K562 (cell line): Measurements from ENCODE around the gene MIDN. TPM values are rescaled to one million over a fixed set of nuclear protein-coding genes. Genes with fewer than 3 reads are reported as not detected.

Experiments used
- ATAC-seq: fragments of 200-7000 bp; cut with Tn5 transposase; 3 replicates; pipeline ENCODE4 v1.9.1; 2020; ENCODE audit warnings: moderate library complexity
- BruUV-seq: library from RNA; stranded (reverse); fragments of 400-500 nt; replicated peaks from 2 replicates; lab custom pipeline; 2021; lab: Mats Ljungman, UMichigan
- CTCF ChIA-PET: fragments of 300-600 bp; formaldehyde crosslinking; extraction: SDS; loops from one replicate; lab custom pipeline; 2021; ENCODE audit warnings: low intra/inter-chr PET ratio; lab: Yijun Ruan, JAX
- POLR2A ChIA-PET: fragments of 300-600, 350-650 bp; sonication (Branson Sonifier 250); formaldehyde crosslinking; extraction: SDS; loops from one replicate; lab custom pipeline; 2021; ENCODE audit warnings: antibody characterized with exemption, inconsistent platforms; lab: Yijun Ruan, JAX
- DNase-seq, 4 experiments: peaks; one replicate each; pipeline versions ENCODE4 v3.0.0 to v3.0.0-alpha.2; 2011 to 2018; ENCODE audit warnings: low spot score in 3 of 4, mixed read lengths in 3 of 4; ENCODE audit errors: extremely low read depth in 1 of 4
- FAIRE-seq: peaks from 2 replicates; lab custom pipeline; 2011; peaks lifted over from hg19 to GRCh38; lab: Jason Lieb, UNC
- H2AFZ ChIP-seq: 2 replicates; pipeline ENCODE4 v1.6.0; 2011; ENCODE audit warnings: low read depth, low read length, control low read depth, inconsistent platforms
- H3K27ac ChIP-seq: fragments of 200-600 bp; 3 replicates; pipeline ENCODE4 v1.8.0; 2011; ENCODE audit warnings: low read depth, mild to moderate bottlenecking, control low read depth, inconsistent platforms, low read length, moderate library complexity, mixed read lengths; ENCODE audit errors: extremely low read depth
- H3K27me3 ChIP-seq, 2 experiments: fragments of 300-600 bp in 1 of 2; 2 replicates in 1 of 2; 3 replicates in 1 of 2; pipeline versions ENCODE4 v1.6.0 to v1.8.0; 2011; ENCODE audit warnings: inconsistent platforms in 2 of 2, low read length in 2 of 2, mild to moderate bottlenecking in 1 of 2, mixed read lengths in 1 of 2, moderate library complexity in 1 of 2; ENCODE audit not compliant: control insufficient read depth in 2 of 2, insufficient read depth in 2 of 2
- H3K36me3 ChIP-seq: fragments of 300-600 bp; 3 replicates; pipeline ENCODE4 v1.8.0; 2011; ENCODE audit warnings: mild to moderate bottlenecking, low read length, inconsistent platforms; ENCODE audit not compliant: control insufficient read depth, insufficient read depth
- H3K4me1 ChIP-seq, 2 experiments: fragments of 200-600 bp in 1 of 2; replicated peaks in 1 of 2; 2 replicates in 1 of 2; 3 replicates in 1 of 2; pipeline versions ENCODE4 v1.5.1 to v1.8.0; 2011; ENCODE audit warnings: inconsistent platforms in 2 of 2, low read length in 2 of 2, mild to moderate bottlenecking in 1 of 2, mixed read lengths in 1 of 2, moderate library complexity in 1 of 2; ENCODE audit not compliant: control insufficient read depth in 2 of 2, insufficient read depth in 2 of 2
- H3K4me2 ChIP-seq: 2 replicates; pipeline ENCODE4 v1.6.1; 2011; ENCODE audit warnings: low read length, control low read depth, inconsistent platforms, mixed read lengths; ENCODE audit not compliant: insufficient read depth
- H3K4me3 ChIP-seq: fragments of 200-600 bp; sonication (generic), shearing (Covaris generic); 2 replicates; pipeline ENCODE4 v1.5.1; 2016; ENCODE audit warnings: control low read depth, inconsistent platforms
- H3K79me2 ChIP-seq: fragments of 200-600 bp; 3 replicates; pipeline ENCODE4 v1.8.0; 2011; ENCODE audit warnings: low read length, inconsistent platforms; ENCODE audit not compliant: control insufficient read depth, insufficient read depth
- H3K9ac ChIP-seq, 2 experiments: 2 replicates each; pipeline versions ENCODE4 v1.6.0 to v1.6.1; 2011; ENCODE audit warnings: low read depth in 2 of 2, low read length in 2 of 2, control low read depth in 1 of 2, inconsistent platforms in 1 of 2, mild to moderate bottlenecking in 1 of 2, mixed read lengths in 1 of 2; ENCODE audit not compliant: insufficient read depth in 1 of 2
- H3K9me1 ChIP-seq: one replicate; pipeline ENCODE4 v1.6.0; 2011; ENCODE audit warnings: inconsistent platforms, mild to moderate bottlenecking, low read length, moderate library complexity; ENCODE audit not compliant: control insufficient read depth, insufficient read depth
- H3K9me3 ChIP-seq: replicated peaks from 2 replicates; pipeline ENCODE4 v1.5.1; 2011; ENCODE audit warnings: low read depth, low read length, inconsistent platforms; ENCODE audit not compliant: control insufficient read depth, insufficient read depth
- H4K20me1 ChIP-seq: replicated peaks from 2 replicates; pipeline ENCODE4 v1.6.1; 2011; ENCODE audit warnings: low read length, inconsistent platforms, mixed read lengths; ENCODE audit not compliant: control insufficient read depth, insufficient read depth
- IRF2 ChIP-seq: sonication (generic); formaldehyde crosslinking; IDR thresholded peaks from 2 replicates; pipeline ENCODE4 v1.8.1; 2022; ENCODE audit warnings: mild to moderate bottlenecking, missing genetic modification reagents
- PPARD ChIP-seq: fragments of 250-450 bp; sonication (Bioruptor Pico); IDR thresholded peaks from 2 replicates; pipeline ENCODE4 v1.8.0; 2022; ENCODE audit warnings: inconsistent platforms, mild to moderate bottlenecking, moderate library complexity
- ZNF263 ChIP-seq: sonication (generic); formaldehyde crosslinking; IDR thresholded peaks from 2 replicates; pipeline ENCODE4 v1.8.0; 2022; ENCODE audit warnings: mild to moderate bottlenecking, missing genetic modification reagents, borderline replicate concordance
- WGBS: fragments of 100-300 bp; shearing (Covaris generic); methylation state at CpG from one replicate; pipeline ENCODE4 v1.1.6; 2016; ENCODE audit warnings: low coverage, mixed read lengths; ENCODE audit not compliant: insufficient coverage; ENCODE audit errors: missing lambda C conversion rate; 5-methylcytosine and 5-hydroxymethylcytosine counted together
- in situ Hi-C: fragments of 300-500 bp; cut with MboI; formaldehyde crosslinking; loops from 4 replicates; pipeline ENCODE4 v1.15.0; 2018; ENCODE audit warnings: inconsistent platforms, mixed read lengths
- intact Hi-C: fragments of 100-400 bp; cut with micrococcal nuclease; formaldehyde crosslinking; loops from 2 replicates; pipeline ENCODE4 v1.14.2; 2022
- polyA plus RNA-seq, 8 experiments: library from polyadenylated mRNA; depleted of rRNA in 4 of 8; stranded (reverse) in 5 of 8; unstranded in 3 of 8; fragments of >200 nt; fragmentation: Nextera tagmentation in 2 of 8; fragmentation: Illumina TruSeq in 1 of 8; extraction: Ambion mirVana in 2 of 8; extraction: Trizol in 1 of 8; gene quantifications; 2 replicates each; pipeline versions ENCODE4 v1.2.1 to v1.2.3, GENCODE V29; 2011 to 2014; ENCODE audit warnings: inconsistent platforms in 1 of 8, missing spikeins in 1 of 8
- total RNA-seq, 7 experiments: library from RNA; depleted of rRNA in 6 of 7; stranded (reverse); fragments of >200 nt in 6 of 7; fragmentation: Illumina TruSeq in 2 of 7; extraction: Trizol in 2 of 7; gene quantifications; 2 replicates each; pipeline versions ENCODE4 v1.2.1 to v1.2.3, GENCODE V29; 2011 to 2021; ENCODE audit warnings: low replicate concordance in 1 of 7
- TF ChIP-seq, protein P1 (sequence below): IDR thresholded peaks from 2 replicates; pipeline ENCODE4 v1.6.1; 2014; ENCODE audit warnings: antibody characterized with exemption
- TF ChIP-seq, protein P2 (sequence below): fragments of 250-450 bp; sonication (Bioruptor Pico); IDR thresholded peaks from 2 replicates; pipeline ENCODE4 v1.8.0; 2022; ENCODE audit warnings: moderate library complexity, mild to moderate bottlenecking, inconsistent platforms

Gene MIDN
- total and polyA plus RNA-seq, 9 of the 15 experiments (the other 6 are each of a cell fraction or from before 2014, with no cell fraction given) = 0.17 to 120 (median 10.1) TPM

DNA sequence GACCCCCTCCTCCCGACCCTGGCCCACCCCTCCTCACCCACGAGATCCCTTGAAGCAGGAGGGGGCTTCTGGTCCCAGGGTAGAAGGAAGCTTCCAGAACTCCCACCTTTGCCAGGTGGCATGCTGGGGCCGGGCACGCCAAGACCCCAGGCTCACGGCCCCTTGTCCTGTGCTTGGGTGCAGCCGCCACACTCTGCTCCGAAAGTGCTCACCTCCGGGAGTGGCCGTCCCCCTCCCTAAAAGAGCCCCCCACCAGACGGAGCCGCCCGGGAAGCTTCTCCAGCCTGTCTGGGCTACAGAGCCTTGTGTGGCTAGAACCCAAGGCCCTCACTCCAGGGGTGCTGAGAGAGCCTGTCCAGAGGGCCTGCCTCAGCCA lies 35.5 kb downstream of the MIDN start:
- no peak for DNase-seq
- WGBS = 32% methylated on average over 12 of the region's 12 CpGs
- H3K9me1 ChIP-seq = no peaks in the 10 kb centered on the region
- peaks cover 20% of the 10 kb centered on the region for H4K20me1 ChIP-seq
- POLR2A ChIA-PET = interaction anchor here (0.6 to 2.0 kb wide), 5 partner anchors 12 to 105 kb away, joined by 3 to 9 read pairs (median 3); partner anchors contain the start of gene CIRBP
- no TSS peak for BruUV-seq
- no peaks in the 10 kb centered on the region; the same call in 2 of the 3 replicates for H3K79me2 ChIP-seq
- H3K27me3 ChIP-seq = peaks cover 17 to 38% of the 10 kb centered on the region in 2 experiments; a peak in 4 of 5 replicates
- TF ChIP-seq PPARD = no peak
- TF ChIP-seq, all 486 proteins: peak for 0
- FAIRE-seq (no peak), ATAC-seq (no peak)
- Histone ChIP-seq H3K9me3 (no peaks in the 10 kb centered on the region), H3K36me3 (peaks cover 20% of the 10 kb centered on the region; the same call in 2 of the 3 replicates), H3K27ac (no peak overlapping the region), H3K9ac (peak overlapping the region in 1 of 2 experiments; percentile 4; a peak in 1 of 4 replicates), H3K4me2 (no peak overlapping the region), H2AFZ (no peak overlapping the region), H3K4me3 (no peak overlapping the region), H3K4me1 (peaks cover 0 to 84% of the 10 kb centered on the region in 2 experiments; a peak in 2 of 5 replicates)
- intact Hi-C loops (no loop called here), in situ Hi-C loops (no loop called here)
- CTCF ChIA-PET = no interaction called here

DNA sequence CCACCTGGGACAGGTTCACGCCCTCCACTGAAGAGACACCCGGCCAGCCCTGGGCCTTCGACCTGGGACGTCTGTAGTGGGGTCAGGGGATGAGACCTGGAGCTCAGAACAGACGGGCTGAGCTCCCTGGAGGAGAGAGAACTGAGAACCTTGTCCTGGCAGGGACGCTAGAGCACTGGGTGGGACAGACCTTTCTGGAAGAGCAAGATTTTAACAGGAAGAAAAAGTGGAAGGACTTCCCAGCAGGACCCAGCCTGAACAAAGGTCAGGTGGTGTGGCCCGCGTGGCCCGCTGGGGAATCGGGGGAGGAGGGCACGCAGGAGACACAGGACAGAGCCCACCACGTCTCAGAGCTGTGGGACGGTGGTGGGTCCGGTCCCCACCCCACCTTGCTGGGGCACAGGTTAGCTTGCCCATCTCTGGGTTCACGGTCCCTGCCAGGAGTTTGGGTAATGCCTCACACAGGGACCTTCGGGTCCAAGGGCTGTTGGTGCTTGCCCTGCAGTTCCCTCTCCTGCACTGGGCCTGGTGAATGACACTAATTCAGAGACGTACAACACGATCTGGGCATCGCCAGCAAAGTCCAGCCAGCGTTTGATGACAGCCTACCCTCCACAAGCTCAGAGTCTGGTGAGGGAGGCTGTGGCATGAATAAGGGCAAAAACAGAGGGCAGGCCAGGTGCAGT lies 36.1 kb downstream of the MIDN start:
- peaks cover 18% of the 10 kb centered on the region for H4K20me1 ChIP-seq
- H3K27ac ChIP-seq = no peak overlapping the region
- no peak overlapping the region for H3K4me2 ChIP-seq
- H3K4me3 ChIP-seq = no peak overlapping the region
- H3K9ac ChIP-seq = peak overlapping the region in 1 of 2 experiments; percentile 4; a peak in 1 of 4 replicates
- in situ Hi-C loops = no loop called here
- FAIRE-seq (peak; percentile 37), DNase-seq (no peak), ATAC-seq (no peak)
- H2AFZ ChIP-seq = no peak overlapping the region
- POLR2A ChIA-PET = interaction anchor here (0.6 to 1.5 kb wide), 7 partner anchors 9 to 133 kb away, joined by 3 to 7 read pairs (median 4); partner anchors contain the start of genes CIRBP and FAM174C
- no peaks in the 10 kb centered on the region for H3K9me1 ChIP-seq
- no peaks in the 10 kb centered on the region for H3K79me2 ChIP-seq
- WGBS = 28% methylated on average over 19 of the region's 20 CpGs
- intact Hi-C loops = no loop called here
- CTCF ChIA-PET = no interaction called here
- H3K27me3 ChIP-seq = peaks cover 19 to 44% of the 10 kb centered on the region in 2 experiments; a peak in 4 of 5 replicates
- H3K9me3 ChIP-seq = no peaks in the 10 kb centered on the region
- 0 out of 2 replicates have a peak, but pooled peaks have one; percentile 17 for TF ChIP-seq IRF2 (CRISPR knock-in tag)
- TF ChIP-seq, protein P1, sequence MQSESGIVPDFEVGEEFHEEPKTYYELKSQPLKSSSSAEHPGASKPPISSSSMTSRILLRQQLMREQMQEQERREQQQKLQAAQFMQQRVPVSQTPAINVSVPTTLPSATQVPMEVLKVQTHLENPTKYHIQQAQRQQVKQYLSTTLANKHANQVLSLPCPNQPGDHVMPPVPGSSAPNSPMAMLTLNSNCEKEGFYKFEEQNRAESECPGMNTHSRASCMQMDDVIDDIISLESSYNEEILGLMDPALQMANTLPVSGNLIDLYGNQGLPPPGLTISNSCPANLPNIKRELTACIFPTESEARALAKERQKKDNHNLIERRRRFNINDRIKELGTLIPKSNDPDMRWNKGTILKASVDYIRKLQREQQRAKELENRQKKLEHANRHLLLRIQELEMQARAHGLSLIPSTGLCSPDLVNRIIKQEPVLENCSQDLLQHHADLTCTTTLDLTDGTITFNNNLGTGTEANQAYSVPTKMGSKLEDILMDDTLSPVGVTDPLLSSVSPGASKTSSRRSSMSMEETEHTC = no peak
- TF ChIP-seq, protein P2, sequence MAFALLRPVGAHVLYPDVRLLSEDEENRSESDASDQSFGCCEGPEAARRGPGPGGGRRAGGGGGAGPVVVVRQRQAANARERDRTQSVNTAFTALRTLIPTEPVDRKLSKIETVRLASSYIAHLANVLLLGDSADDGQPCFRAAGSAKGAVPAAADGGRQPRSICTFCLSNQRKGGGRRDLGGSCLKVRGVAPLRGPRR (CRISPR knock-in tag) = no peak
- TF ChIP-seq ZNF263 (CRISPR knock-in tag) = peak; percentile 43; the same call in 1 of the 2 replicates
- no TSS peak for BruUV-seq
- H3K4me1 ChIP-seq = peaks cover 0 to 84% of the 10 kb centered on the region in 2 experiments; a peak in 2 of 5 replicates
- peaks cover 15% of the 10 kb centered on the region; the same call in 1 of the 3 replicates for H3K36me3 ChIP-seq
